Loucy (cell line): ENCODE measurements around the gene MMP14.

ENCODE experiments used
- H2AFZ ChIP-seq: fragments of 200-600 bp; sonication (generic); 2 replicates; pipeline ENCODE4 v1.6.0; 2016; ENCODE audit warnings: antibody characterized with exemption, mild to moderate bottlenecking, low read length, moderate library complexity
- H3F3A ChIP-seq: fragments of 200-600 bp; 2 replicates; pipeline ENCODE4 v1.6.0; 2016; ENCODE audit warnings: antibody characterized with exemption, low read depth, mild to moderate bottlenecking
- H3K27me3 ChIP-seq: fragments of 200-600 bp; sonication (generic); 2 replicates; pipeline ENCODE4 v1.6.1; 2014; ENCODE audit warnings: low read length, mild to moderate bottlenecking; ENCODE audit not compliant: insufficient read depth, poor library complexity, severe bottlenecking
- H3K36me3 ChIP-seq: fragments of 200-600 bp; sonication (generic); 2 replicates; pipeline ENCODE4 v1.6.1; 2016; ENCODE audit warnings: low read length; ENCODE audit not compliant: insufficient read depth
- H3K4me1 ChIP-seq: fragments of 200-600 bp; sonication (generic); 2 replicates; pipeline ENCODE4 v1.5.1; 2014; ENCODE audit warnings: low read length, mild to moderate bottlenecking; ENCODE audit not compliant: insufficient read depth, poor library complexity, severe bottlenecking
- H3K4me2 ChIP-seq: fragments of 200-600 bp; sonication (generic); 2 replicates; pipeline ENCODE4 v1.6.0; 2014; ENCODE audit warnings: antibody characterized with exemption, low read length, low read depth, mild to moderate bottlenecking; ENCODE audit not compliant: poor library complexity, severe bottlenecking
- H3K4me3 ChIP-seq: fragments of 200-600 bp; sonication (generic); 2 replicates; pipeline ENCODE4 v1.5.1; 2014; ENCODE audit warnings: low read length, mild to moderate bottlenecking, mixed read lengths; ENCODE audit not compliant: poor library complexity, severe bottlenecking
- H3K79me2 ChIP-seq: fragments of 200-600 bp; sonication (generic); 2 replicates; pipeline ENCODE4 v1.6.1; 2014; ENCODE audit warnings: low read length; ENCODE audit not compliant: insufficient read depth
- H3K9ac ChIP-seq: fragments of 200-600 bp; sonication (generic); 2 replicates; pipeline ENCODE4 v1.6.0; 2014; ENCODE audit warnings: mild to moderate bottlenecking, low read depth, low read length, moderate library complexity; ENCODE audit not compliant: poor library complexity, severe bottlenecking
- H3K9me2 ChIP-seq: fragments of 200-600 bp; sonication (generic); replicated peaks from 2 replicates; pipeline ENCODE4 v1.6.1; 2016; ENCODE audit warnings: low read depth, low read length, mixed read lengths
- H3K9me3 ChIP-seq: fragments of 200-600 bp; sonication (generic); 2 replicates; pipeline ENCODE4 v1.6.1; 2014; ENCODE audit warnings: mild to moderate bottlenecking, antibody characterized with exemption, low read length, low read depth; ENCODE audit not compliant: insufficient read depth
- H4K20me1 ChIP-seq: fragments of 200-600 bp; sonication (generic); 2 replicates; pipeline ENCODE4 v1.6.0; 2014; ENCODE audit warnings: antibody characterized with exemption, low read length, mild to moderate bottlenecking; ENCODE audit not compliant: insufficient read depth, poor library complexity, severe bottlenecking
- EZH2phosphoT487 ChIP-seq: fragments of 200-600 bp; IDR thresholded peaks from 2 replicates; pipeline ENCODE4 v1.6.1; 2018; ENCODE audit warnings: antibody characterized with exemption, mild to moderate bottlenecking, moderate library complexity, borderline replicate concordance
- TF ChIP-seq, protein P1 (sequence below): fragments of 200-600 bp; sonication (generic); conservative IDR thresholded peaks from 2 replicates; pipeline ENCODE4 v1.5.1; 2014; ENCODE audit warnings: mild to moderate bottlenecking, antibody characterized with exemption, low read length

MMP14 gene

DNA sequence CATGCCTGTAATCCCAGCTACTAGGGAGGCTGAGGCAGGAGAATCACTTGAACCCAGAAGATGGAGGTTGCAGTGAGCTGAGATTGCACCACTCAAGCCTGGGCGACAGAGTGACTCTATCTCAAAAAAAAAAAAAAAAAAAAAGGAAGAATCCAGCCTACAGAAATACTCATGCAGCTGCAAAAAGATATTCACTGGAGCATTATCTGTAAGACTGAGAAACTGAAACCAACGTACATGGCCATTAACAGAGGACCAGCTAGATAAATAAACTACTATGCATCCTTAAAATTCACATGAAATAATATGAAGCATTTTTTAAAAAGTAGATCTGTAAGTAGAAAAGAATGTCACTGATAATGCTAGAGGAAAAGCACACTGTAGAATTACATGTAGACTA lies 24.7 kb upstream of the MMP14 start:
- no peaks in the 10 kb centered on the region for H3K27me3 ChIP-seq
- no peak overlapping the region for H3K9ac ChIP-seq
- H3K4me3 ChIP-seq = no peak overlapping the region
- no peaks in the 10 kb centered on the region for H3F3A ChIP-seq
- H3K79me2 ChIP-seq = no peaks in the 10 kb centered on the region
- H3K4me2 ChIP-seq = no peak overlapping the region
- no peak overlapping the region for H2AFZ ChIP-seq
- H3K36me3 ChIP-seq = no peaks in the 10 kb centered on the region
- no peaks in the 10 kb centered on the region for H4K20me1 ChIP-seq
- no peaks in the 10 kb centered on the region for H3K9me3 ChIP-seq
- TF ChIP-seq EZH2phosphoT487 = no peak
- TF ChIP-seq, protein P1, sequence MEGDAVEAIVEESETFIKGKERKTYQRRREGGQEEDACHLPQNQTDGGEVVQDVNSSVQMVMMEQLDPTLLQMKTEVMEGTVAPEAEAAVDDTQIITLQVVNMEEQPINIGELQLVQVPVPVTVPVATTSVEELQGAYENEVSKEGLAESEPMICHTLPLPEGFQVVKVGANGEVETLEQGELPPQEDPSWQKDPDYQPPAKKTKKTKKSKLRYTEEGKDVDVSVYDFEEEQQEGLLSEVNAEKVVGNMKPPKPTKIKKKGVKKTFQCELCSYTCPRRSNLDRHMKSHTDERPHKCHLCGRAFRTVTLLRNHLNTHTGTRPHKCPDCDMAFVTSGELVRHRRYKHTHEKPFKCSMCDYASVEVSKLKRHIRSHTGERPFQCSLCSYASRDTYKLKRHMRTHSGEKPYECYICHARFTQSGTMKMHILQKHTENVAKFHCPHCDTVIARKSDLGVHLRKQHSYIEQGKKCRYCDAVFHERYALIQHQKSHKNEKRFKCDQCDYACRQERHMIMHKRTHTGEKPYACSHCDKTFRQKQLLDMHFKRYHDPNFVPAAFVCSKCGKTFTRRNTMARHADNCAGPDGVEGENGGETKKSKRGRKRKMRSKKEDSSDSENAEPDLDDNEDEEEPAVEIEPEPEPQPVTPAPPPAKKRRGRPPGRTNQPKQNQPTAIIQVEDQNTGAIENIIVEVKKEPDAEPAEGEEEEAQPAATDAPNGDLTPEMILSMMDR = no peak
- peaks cover 9% of the 10 kb centered on the region for H3K4me1 ChIP-seq
- no peaks in the 10 kb centered on the region for H3K9me2 ChIP-seq

DNA sequence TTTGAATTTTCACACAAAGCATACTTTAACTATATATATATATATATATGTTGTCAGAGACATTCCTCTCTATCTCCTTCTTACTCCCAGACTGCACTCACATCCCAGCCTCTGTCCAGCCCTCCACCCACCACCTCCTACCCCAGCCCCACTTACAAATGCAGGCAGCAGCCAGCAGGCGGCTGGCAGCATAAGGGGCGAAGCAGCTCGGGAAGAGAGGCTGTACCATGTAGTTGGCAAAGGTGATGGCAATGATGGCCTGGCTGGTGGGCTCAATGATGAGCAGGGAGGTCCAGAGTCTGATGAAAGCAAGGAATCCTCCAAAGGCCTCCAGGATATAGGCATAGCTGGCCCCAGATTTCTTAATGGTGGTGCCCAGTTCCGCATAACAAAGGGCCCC lies 23.6 kb upstream of the MMP14 start:
- Histone ChIP-seq H3K4me1 (peaks cover 9% of the 10 kb centered on the region), H4K20me1 (no peaks in the 10 kb centered on the region), H3K36me3 (no peaks in the 10 kb centered on the region), H3K9me2 (no peaks in the 10 kb centered on the region), H3K4me2 (no peak overlapping the region), H3K4me3 (no peak overlapping the region), H3K9ac (no peak overlapping the region), H3K27me3 (no peaks in the 10 kb centered on the region), H2AFZ (no peak overlapping the region), H3K79me2 (no peaks in the 10 kb centered on the region), H3F3A (no peaks in the 10 kb centered on the region), H3K9me3 (no peaks in the 10 kb centered on the region)
- TF ChIP-seq EZH2phosphoT487 = no peak
- TF ChIP-seq, protein P1 = no peak

DNA sequence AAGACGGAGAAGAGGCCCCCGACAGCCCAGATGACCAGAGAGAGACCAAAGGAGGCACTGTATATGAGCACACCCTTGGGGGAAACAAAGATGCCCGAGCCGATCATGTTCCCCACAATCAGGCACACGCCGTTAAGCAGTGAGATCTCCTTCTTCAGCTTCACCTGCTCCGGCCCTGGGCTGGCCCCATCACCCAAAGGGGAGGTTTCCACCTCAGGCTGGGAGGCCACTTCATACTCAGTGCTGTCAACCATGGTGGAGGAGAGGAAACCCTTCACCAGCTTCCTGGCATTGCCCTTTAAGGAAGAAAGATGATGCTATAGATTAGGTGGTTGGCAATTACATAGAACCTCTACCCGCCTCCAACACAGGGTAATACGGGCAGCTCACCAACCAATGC lies 23.2 kb upstream of the MMP14 start:
- no peak for TF ChIP-seq EZH2phosphoT487
- TF ChIP-seq, protein P1 = no peak
- no peaks in the 10 kb centered on the region for H3K27me3 ChIP-seq
- H3K4me2 ChIP-seq = no peak overlapping the region
- H3K4me1 ChIP-seq = peaks cover 9% of the 10 kb centered on the region
- no peak overlapping the region for H2AFZ ChIP-seq
- no peak overlapping the region for H3K4me3 ChIP-seq
- no peak overlapping the region for H3K9ac ChIP-seq
- no peaks in the 10 kb centered on the region for H3K9me3 ChIP-seq
- H3K36me3 ChIP-seq = no peaks in the 10 kb centered on the region
- H4K20me1 ChIP-seq = no peaks in the 10 kb centered on the region
- H3K9me2 ChIP-seq = no peaks in the 10 kb centered on the region
- no peaks in the 10 kb centered on the region for H3F3A ChIP-seq
- no peaks in the 10 kb centered on the region for H3K79me2 ChIP-seq
